ENCODE data around the gene KRTAP10-10. TPM values are rescaled to one million over a fixed set of nuclear protein-coding genes. Genes with fewer than 3 reads are reported as not detected.
"Not testable (repeated sequence)": the region's sequence is repeated elsewhere in the genome, so short reads cannot be mapped to it uniquely, and the experiment has no call there.

The KRTAP10-10 gene
- total and polyA plus RNA-seq, 5 donors: not detected

DNA sequence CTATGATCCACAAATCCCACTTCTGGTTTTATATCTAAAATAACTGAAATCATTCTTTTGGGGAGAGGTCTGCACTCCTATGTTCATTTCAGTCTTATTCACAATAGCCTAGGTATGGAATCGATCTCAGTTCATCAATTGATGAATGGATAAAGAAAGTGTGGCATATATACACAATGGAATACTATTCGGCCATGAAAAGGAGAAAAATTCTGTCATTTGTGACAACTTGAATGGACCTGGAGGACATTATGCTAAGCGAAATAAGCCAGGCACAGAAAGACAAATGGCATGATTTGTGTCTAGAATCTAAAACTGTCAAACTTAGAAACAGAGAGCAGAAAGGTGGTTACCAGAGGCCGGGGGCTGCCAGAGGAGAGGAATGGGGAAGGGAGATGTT lies 30.7 kb upstream of the KRTAP10-10 start:
- Histone ChIP-seq H3K27ac (ENCODE audit: low read length) (no peak overlapping the region), H3K4me3 (ENCODE audit: low read length) (no peak overlapping the region), H3K4me1 (ENCODE audit: control insufficient read depth, insufficient read depth, low read length) (no peaks in the 10 kb centered on the region), H3K27me3 (ENCODE audit: control insufficient read depth, insufficient read depth) (no peaks in the 10 kb centered on the region), H3K9me3 (ENCODE audit: control insufficient read depth, low read length) (no peaks in the 10 kb centered on the region)
- DNase-seq (no peak), ATAC-seq (no peak)
- intact Hi-C loops (cut with DNase I): no loop called here
- 75% methylated on average over 4 of the region's 4 CpGs for WGBS

DNA sequence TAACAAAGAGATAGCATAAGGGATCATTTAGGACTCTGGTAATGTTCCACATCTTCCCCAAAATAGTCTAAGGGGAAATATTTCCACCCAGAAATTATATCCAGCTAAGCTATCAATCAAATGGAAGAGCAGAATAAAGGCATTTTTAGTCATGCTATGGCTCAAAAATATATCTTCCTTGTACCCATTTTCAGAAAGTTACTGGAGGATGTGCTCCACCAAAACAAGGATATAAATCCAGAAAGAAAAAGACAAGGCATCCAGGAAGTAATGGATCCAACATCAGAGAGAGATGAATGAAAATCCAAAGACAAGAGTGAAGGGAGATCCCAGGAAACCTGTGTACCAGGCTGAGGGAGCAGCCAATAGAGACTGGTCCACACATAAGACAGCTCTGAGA lies 28.0 kb upstream of the KRTAP10-10 start:
- intact Hi-C loops (cut with DNase I): no loop called here
- ATAC-seq: no peak
- H3K27me3 ChIP-seq (ENCODE audit: control insufficient read depth, insufficient read depth): no peaks in the 10 kb centered on the region

DNA sequence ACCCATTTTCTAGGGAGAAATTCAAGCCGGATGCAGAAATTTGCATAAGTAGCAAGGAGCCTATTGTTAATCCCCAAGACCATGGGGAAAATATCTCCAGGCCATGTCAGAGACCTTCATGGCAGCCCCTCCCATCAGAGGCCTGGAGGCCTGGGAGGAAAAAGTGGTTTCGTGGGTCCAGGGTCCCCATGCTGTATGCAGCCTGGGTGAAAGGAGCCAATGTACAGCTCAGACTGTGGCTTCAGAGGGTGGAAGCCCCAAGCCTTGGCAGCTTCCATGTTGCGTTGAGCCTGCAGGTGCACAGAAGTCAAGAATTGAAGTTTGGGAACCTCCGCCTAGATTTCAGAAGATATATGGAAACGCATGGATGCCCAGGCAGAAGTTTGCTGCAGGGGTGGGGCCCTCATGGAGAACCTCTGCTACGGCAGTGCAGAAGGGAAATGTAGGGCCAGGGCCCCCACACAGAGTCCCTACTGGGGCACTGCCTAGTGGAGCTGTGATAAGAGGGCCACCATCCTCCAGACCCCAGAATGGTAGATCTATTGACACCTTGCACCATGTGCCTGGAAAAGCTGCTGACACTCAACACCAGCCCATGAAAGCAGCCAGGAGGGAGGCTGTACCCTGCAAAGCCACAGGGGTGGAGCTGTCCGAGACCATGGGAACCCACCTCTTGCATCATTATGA lies 26.9 kb upstream of the KRTAP10-10 start:
- H3K27me3 ChIP-seq (ENCODE audit: control insufficient read depth, insufficient read depth); H3K27ac ChIP-seq (ENCODE audit: low read length); ATAC-seq; H3K4me1 ChIP-seq (ENCODE audit: control insufficient read depth, insufficient read depth, low read length); H3K9me3 ChIP-seq (ENCODE audit: control insufficient read depth, low read length); intact Hi-C loops (cut with DNase I); H3K4me3 ChIP-seq (ENCODE audit: low read length): not testable (repeated sequence)
- 90% methylated on average over 7 of the region's 7 CpGs for WGBS
- DNase-seq: peak in 1 of 3 donors; percentile 25

More for the DNA sequence above, 28.0 kb upstream of the KRTAP10-10 start:
- Histone ChIP-seq H3K4me3 (ENCODE audit: low read length) (no peak overlapping the region), H3K9me3 (ENCODE audit: control insufficient read depth, low read length) (no peaks in the 10 kb centered on the region), H3K27ac (ENCODE audit: low read length) (no peak overlapping the region), H3K4me1 (ENCODE audit: control insufficient read depth, insufficient read depth, low read length) (no peaks in the 10 kb centered on the region)
- DNase-seq: no peak

DNA sequence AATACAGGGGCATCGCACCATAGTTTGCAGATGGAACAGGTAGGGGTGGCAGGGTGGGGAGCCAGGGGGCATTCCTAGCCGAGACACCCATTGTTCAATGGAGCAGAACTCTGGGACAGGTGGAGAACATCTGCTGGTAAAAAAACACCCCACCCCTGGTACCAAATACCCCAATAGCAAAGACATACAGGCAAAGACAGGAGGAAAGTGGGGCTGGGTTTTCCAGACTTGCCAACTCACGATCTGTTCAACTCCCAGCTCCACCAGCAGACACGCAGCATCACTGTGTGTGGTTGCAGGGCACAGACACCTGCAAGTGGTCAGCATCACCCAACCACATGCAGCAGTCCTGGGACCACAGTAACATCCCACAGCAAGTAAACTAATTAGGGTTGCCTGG lies 25.6 kb upstream of the KRTAP10-10 start:
- intact Hi-C loops (cut with DNase I): no loop called here
- H3K27ac ChIP-seq (ENCODE audit: low read length): no peak overlapping the region

GRCh38 chr21:44612029-44612486 lies 25.1 kb upstream of the KRTAP10-10 start, which contains the start of gene KRTAP10-8:
KRTAP10-8 (plus strand) TSS chr21:44612079; CDS start chr21:44612101, 22 bp downstream.
- intact Hi-C loops (cut with DNase I): no loop called here
- no peak for ATAC-seq
- no peak within 1 kb of the TSS for H3K4me3 ChIP-seq (ENCODE audit: low read length)
- no peak within 1 kb of the TSS for H3K27ac ChIP-seq (ENCODE audit: low read length)
- H3K4me1 ChIP-seq (ENCODE audit: control insufficient read depth, insufficient read depth, low read length): no peaks in the 10 kb centered on the region
- H3K27me3 ChIP-seq (ENCODE audit: control insufficient read depth, insufficient read depth): no peaks in the 10 kb centered on the region
- H3K9me3 ChIP-seq (ENCODE audit: control insufficient read depth, low read length): no peaks in the 10 kb centered on the region
- DNase-seq: peak in 1 of 3 donors; percentile 28
- WGBS: 93% methylated on average over 8 of the region's 8 CpGs

More for the DNA sequence above, 25.6 kb upstream of the KRTAP10-10 start:
- no peaks in the 10 kb centered on the region for H3K4me1 ChIP-seq (ENCODE audit: control insufficient read depth, insufficient read depth, low read length)
- H3K4me3 ChIP-seq (ENCODE audit: low read length): no peak overlapping the region
- ATAC-seq (no peak), DNase-seq (no peak)
- no peaks in the 10 kb centered on the region for H3K9me3 ChIP-seq (ENCODE audit: control insufficient read depth, low read length)
- H3K27me3 ChIP-seq (ENCODE audit: control insufficient read depth, insufficient read depth): no peaks in the 10 kb centered on the region
- WGBS: 82% methylated on average over 4 of the region's 4 CpGs

GRCh38 chr21:44612669-44613229 lies 24.4 kb upstream of the KRTAP10-10 start:
- no peaks in the 10 kb centered on the region for H3K27me3 ChIP-seq (ENCODE audit: control insufficient read depth, insufficient read depth)
- no peaks in the 10 kb centered on the region for H3K4me1 ChIP-seq (ENCODE audit: control insufficient read depth, insufficient read depth, low read length)
- H3K27ac ChIP-seq (ENCODE audit: low read length): no peak overlapping the region
- ATAC-seq (no peak), DNase-seq (peak in 1 of 3 donors; percentile 38)
- H3K4me3 ChIP-seq (ENCODE audit: low read length): no peak overlapping the region
- WGBS: 85% methylated on average over 13 of the region's 13 CpGs
- intact Hi-C loops (cut with DNase I): no loop called here
- H3K9me3 ChIP-seq (ENCODE audit: control insufficient read depth, low read length): no peaks in the 10 kb centered on the region

- intact Hi-C loops (cut with DNase I): no loop called here
- 86% methylated on average over 26 of the region's 26 CpGs for WGBS
- Histone ChIP-seq H3K9me3 (ENCODE audit: control insufficient read depth, low read length) (no peaks in the 10 kb centered on the region), H3K27me3 (ENCODE audit: control insufficient read depth, insufficient read depth) (no peaks in the 10 kb centered on the region), H3K4me1 (ENCODE audit: control insufficient read depth, insufficient read depth, low read length) (no peaks in the 10 kb centered on the region), H3K27ac (ENCODE audit: low read length) (no peak overlapping the region), H3K4me3 (ENCODE audit: low read length) (no peak overlapping the region)
- DNase-seq: peak in 1 of 3 donors; percentile 31
- no peak for ATAC-seq
These were observed 23.6 kb upstream of the KRTAP10-10 start for GRCh38 chr21:44613386-44614155.

DNA sequence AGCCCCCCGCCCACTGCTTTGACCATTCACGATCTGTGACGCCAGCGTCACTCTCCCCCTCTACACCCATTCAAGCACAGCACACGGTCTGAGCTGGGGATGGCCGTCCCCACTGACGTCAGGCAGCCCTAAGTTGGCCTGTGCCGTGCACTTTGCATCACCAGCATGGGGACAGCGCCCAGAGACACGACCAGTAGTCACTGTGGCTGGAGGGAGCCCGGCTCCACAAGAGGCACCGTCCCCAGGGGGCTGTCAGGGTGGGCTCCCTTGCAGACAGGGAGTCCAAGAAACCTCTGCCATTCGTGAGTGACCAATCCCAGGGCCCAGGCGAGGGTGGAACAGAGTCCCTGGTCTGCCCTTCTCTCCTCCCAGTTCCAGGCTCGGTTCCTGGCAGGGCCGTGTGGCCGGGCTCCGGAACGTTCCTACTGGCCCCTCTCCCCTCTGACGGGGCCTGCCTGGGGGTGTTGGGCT lies 23.0 kb upstream of the KRTAP10-10 start:
- Histone ChIP-seq H3K27me3 (ENCODE audit: control insufficient read depth, insufficient read depth) (no peaks in the 10 kb centered on the region), H3K4me3 (ENCODE audit: low read length) (no peak overlapping the region), H3K27ac (ENCODE audit: low read length) (no peak overlapping the region), H3K9me3 (ENCODE audit: control insufficient read depth, low read length) (no peaks in the 10 kb centered on the region), H3K4me1 (ENCODE audit: control insufficient read depth, insufficient read depth, low read length) (no peaks in the 10 kb centered on the region)
- ATAC-seq (no peak), DNase-seq (peak in 1 of 3 donors; percentile 56)
- WGBS: 79% methylated on average over 20 of the region's 20 CpGs
- intact Hi-C loops (cut with DNase I): no loop called here

DNA sequence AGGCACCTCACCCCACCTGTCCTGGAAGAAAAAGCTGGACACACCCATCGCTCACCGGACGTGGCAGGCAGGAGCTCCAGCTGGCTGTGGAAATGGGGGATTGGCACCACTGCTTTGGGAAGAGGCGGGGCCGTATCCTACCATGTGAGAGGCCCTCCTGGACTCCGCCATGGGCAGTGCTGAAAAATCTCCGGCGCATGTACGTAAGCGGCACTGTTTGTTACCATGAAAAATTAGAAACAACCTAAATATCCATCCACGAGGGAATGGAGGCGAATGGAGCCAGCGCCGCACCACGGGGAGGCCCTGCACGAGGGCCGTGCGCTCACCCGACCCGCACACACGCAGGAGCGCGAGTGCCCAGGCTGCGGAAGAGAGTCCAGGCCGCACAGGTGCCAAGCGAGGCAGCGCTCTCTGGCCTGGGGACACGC lies 22.2 kb upstream of the KRTAP10-10 start:
- 91% methylated on average over 28 of the region's 28 CpGs for WGBS
- no peaks in the 10 kb centered on the region for H3K9me3 ChIP-seq (ENCODE audit: control insufficient read depth, low read length)
- H3K27me3 ChIP-seq (ENCODE audit: control insufficient read depth, insufficient read depth): no peaks in the 10 kb centered on the region
- intact Hi-C loops (cut with DNase I): no loop called here
- no peak overlapping the region for H3K4me3 ChIP-seq (ENCODE audit: low read length)
- no peaks in the 10 kb centered on the region for H3K4me1 ChIP-seq (ENCODE audit: control insufficient read depth, insufficient read depth, low read length)
- DNase-seq: peak in 1 of 3 donors; percentile 41
- ATAC-seq: no peak
- H3K27ac ChIP-seq (ENCODE audit: low read length): no peak overlapping the region

GRCh38 chr21:44615466-44615865 lies 21.7 kb upstream of the KRTAP10-10 start:
- Histone ChIP-seq H3K27ac (ENCODE audit: low read length) (no peak overlapping the region), H3K4me3 (ENCODE audit: low read length) (no peak overlapping the region), H3K4me1 (ENCODE audit: control insufficient read depth, insufficient read depth, low read length) (no peaks in the 10 kb centered on the region), H3K27me3 (ENCODE audit: control insufficient read depth, insufficient read depth) (no peaks in the 10 kb centered on the region), H3K9me3 (ENCODE audit: control insufficient read depth, low read length) (no peaks in the 10 kb centered on the region)
- ATAC-seq (no peak), DNase-seq (no peak)
- 78% methylated on average over 8 of the region's 8 CpGs for WGBS
- intact Hi-C loops (cut with DNase I): no loop called here
